GM19467 (cell line): ENCODE data around the gene GLIS1.
"Not testable (repeated sequence)": the region's sequence is repeated elsewhere in the genome, so short reads cannot be mapped to it uniquely, and the experiment has no call there.

Source experiments
- ATAC-seq: cut with Tn5 transposase; IDR thresholded peaks from one replicate; pipeline ENCODE4 v1.9.1; 2021; ENCODE audit warnings: mild to moderate bottlenecking, moderate library complexity; ENCODE audit not compliant: unreplicated experiment

Gene GLIS1

DNA sequence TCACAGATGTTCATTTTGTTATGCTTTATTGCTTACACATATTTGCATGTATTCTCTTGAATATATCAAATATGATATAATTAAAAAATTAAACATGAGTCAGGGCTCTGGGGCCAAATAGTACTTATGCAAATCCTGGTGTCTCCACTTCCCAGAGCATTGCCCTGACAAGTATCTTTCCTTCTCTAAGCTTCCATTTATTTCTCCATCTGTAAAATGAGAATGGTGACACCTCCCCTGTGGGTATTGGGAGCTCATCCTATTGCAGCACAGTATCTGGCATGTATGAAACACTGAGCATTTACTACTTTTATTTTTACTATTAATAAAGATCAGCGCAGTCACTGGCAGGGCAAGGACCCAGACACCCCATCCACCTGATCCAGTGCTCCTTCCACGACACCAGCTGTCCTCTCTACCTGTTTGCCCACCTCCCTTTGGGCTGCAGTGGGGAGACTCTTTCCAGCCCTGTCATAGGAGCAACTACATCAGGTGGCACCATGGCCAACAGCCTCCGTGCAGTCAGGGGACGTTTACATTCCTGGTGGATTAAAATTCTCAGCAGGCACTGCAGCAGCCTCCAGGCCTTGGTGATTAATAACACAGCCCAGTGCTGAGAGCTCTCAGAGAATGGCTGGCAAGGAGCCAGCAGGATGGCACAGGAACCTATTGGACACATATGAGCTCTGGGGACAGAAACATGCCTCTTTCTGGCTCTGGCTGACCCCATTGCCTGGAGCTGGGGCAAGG is 166.7 kb downstream of the GLIS1 start:
- no peak for ATAC-seq

DNA sequence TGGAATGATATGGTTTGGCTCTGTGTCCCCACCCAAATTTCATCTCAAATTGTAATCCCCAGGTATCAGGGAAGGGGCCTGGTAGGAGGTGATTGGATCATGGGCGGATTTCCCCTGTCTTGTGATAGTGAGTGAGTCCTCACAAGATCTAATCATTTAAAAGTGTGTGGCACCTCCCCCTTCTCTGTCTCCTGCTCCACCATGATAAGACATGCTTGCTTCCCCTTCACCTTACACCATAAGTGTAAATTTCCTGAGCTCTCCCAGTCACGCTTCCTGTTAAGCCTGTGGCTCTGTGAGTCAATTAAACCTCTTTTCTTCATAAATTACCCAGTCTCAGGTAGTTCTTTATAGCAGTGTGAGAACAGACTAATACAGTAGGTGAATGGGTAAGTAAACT is 170.4 kb downstream of the GLIS1 start:
- no peak for ATAC-seq

- no peak for ATAC-seq
These were observed 171.1 kb downstream of the GLIS1 start for GRCh38 chr1:53567851-53568250.

- ATAC-seq, result no peak
These were observed 171.5 kb downstream of the GLIS1 start for GRCh38 chr1:53567450-53567849.

- no peak for ATAC-seq
These were observed 175.4 kb downstream of the GLIS1 start for GRCh38 chr1:53563611-53564010.

- no peak for ATAC-seq
These were observed 176.0 kb downstream of the GLIS1 start for GRCh38 chr1:53562981-53563379.

DNA sequence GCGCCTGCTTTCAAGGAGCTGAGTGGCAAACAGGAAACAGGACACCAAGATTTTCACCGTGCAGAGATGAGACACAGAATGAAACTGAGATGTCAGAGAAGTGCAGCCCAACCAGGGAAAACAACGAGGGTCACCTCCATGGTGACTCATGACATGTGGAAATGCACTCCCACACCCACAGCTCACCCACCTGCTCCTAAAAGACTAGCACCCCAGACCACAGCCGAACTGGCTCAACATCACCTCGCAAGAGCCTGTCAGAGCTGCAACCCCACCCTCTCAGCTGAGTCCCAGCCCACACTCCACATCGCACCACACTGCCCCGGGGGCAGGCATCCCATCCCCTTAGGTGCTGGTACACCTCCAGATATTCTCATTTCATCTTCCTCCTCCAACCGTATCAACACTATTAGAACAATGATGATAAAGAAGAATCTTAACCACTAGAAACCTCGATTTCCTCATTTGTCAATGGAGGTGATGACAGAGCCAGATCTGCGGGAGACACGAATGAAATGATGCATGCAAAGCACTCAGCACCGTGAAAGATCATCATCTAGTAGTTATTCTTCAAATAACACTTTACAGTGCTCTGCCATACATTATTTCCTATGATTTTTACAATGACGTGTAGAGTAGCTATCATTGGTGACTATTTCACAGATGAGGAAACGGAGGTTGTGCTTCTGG is 176.5 kb downstream of the GLIS1 start:
- no peak for ATAC-seq

- no peak for ATAC-seq
These were observed 177.4 kb downstream of the GLIS1 start for GRCh38 chr1:53561503-53562105.

DNA sequence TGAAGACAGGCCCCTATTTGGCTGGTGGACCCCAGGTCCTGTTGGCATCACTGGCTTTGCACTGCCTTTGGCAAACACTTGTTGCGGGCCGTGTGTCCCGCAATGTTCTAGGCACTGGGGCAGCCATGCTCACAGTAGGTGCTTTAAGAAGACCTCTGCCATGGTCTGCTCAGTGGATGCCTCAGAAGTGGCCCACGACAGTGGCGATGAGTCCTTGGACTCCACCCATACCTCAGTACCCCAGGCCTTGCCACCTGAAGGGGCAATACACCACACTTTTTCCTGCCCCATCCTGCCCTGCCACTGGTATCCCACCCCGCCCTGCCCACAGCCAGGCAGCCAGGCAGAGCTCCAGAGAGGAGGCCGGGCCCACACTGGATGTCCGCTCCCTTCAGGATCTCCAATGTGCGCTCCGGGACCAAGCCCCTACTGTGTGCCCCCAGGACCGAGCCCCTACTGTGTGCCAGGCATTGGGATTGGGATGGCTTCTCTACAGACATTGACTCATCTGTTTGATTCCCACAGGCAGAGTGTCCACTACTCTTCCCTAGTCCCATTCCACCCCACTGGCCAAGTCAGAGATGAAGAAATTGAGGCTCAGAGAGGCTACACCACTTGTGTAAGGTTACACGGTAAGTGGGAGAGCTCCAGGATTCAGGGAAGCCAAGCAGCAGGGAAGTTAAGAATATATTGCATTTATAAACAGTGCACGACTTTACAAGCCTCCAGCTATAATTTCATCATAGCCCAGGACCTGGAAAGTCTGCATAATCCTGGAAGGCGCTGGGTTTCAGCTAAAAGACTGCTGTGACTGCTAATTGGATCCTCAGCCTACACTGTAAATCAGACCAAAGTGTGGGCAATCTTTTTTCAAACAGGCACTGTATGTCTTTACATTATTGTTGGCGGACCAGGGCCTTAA is 178.1 kb downstream of the GLIS1 start:
- ATAC-seq, result no peak

DNA sequence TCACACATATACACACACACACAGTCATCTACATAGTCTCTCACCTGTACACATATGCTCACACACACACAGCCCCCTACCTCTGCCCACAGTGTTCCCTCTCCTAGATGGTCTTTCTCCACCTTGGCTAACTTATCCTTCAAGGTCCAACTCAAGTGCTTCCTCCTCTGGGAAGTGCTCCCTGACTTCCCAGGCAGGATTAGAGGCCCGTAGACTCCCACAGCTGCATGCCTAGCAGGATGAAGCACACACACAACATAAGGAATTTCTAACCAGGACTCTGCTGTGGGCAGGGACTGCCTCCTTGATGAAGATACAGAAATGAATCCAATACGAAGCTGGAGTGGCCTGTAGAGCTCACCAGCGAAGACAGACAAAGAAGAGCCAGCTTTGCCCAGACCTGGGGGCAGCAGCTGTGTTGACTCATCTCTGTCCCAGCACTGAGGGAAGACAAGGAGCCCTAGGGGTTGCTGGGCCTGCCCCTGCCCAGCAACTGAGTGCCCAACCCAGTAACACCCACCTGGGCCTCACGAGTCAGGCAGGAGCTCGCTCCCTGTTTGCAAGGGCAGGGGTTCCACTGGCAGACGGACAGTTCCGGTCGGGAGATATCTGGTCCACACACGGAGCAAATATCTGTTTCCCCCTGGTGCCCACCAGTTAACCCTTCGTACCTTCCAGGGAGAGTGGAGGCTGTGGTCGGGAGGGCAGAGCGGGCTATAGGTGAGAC is 178.9 kb downstream of the GLIS1 start:
- ATAC-seq, result no peak

DNA sequence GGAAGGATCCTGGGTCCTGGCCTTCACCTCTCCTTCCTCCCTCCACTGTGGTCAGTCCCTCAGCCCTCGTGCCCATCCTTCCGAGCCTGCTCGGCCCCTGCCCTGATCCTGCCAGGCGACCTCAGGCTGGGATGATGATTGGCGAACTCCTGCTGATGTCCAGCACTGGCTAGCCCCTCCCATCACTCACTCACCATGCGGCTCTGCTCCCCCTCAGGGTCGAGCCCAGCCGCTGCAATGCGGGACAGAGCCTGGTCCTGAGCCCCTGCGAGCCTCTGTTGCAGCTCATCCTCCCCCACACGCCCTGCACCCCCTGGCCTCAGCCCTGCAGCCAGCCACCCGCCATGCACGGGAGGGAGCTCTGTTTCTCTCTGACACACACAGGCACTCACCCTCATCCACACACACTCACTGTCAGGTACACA is 179.6 kb downstream of the GLIS1 start:
- no peak for ATAC-seq

GRCh38 chr1:53558739-53559315 is 180.1 kb downstream of the GLIS1 start:
- no peak for ATAC-seq

GRCh38 chr1:53557830-53558738 is 180.9 kb downstream of the GLIS1 start:
- no peak for ATAC-seq

- ATAC-seq, result no peak
These were observed 181.6 kb downstream of the GLIS1 start for GRCh38 chr1:53557369-53557768.

DNA sequence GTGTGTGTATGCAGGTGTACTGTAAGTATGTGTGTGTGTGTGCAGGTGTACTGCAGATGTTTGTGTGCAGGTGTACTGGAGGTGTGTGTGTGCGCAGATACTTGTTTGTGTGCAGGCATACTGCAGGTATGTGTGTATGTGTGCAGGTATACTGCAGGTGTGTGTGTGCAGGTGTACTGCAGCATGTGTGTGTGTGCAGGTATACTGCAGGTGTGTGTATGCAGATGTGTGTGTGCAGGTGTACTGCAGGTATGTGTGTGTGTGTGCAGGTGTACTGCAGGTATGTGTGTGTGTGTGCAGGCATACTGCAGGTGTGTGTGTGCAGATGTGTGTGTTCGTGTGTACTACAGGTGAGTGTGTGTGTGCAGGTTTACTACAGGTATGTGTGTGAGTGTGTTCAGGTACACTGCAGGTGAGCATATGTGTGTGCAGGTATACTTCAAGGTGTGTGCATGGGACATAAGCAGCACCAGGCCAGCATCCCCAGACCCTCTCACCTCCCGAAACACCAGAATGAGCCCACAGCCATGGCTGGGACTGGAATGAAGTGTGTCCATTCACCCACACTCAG is 182.2 kb downstream of the GLIS1 start:
- no peak for ATAC-seq

DNA sequence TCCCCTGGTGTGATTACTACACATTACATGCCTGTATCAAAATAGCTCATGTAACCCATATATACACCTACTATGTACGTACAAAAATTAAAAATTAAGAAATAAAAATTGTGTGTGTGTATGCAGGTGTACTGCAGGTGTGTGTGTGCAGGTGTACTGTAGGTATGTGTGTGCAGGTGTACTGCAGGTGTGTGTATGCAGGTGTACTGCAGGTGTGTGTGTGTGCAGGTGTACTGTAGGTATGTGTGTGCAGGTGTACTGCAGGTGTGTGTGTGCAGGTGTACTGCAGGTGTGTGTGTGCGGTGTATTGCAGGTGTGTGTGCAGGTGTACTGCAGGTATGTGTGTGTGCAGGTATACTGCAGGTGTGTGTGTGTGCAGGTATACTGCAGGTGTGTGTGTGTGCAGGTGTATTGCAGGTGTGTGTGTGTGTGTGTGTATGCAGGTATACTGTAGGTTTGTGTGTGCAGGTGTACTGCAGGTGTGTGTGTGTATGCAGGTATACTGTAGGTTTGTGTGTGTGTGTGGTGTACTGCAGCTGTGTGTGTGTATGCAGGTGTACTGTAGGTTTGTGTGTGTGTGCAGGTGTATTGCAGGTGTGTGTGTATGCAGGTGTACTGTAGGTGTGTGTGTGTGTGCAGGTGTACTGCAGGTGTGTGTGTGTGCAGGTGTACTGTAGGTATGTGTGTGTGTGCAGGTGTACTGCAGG is 183.2 kb downstream of the GLIS1 start:
- not testable (repeated sequence) for ATAC-seq

GRCh38 chr1:53554592-53555305 is 184.2 kb downstream of the GLIS1 start:
- ATAC-seq, result no peak
